RKO (cell line): Measurements from ENCODE around the gene SORBS1.
"Not testable (repeated sequence)": the region's sequence is repeated elsewhere in the genome, so short reads cannot be mapped to it uniquely, and the experiment has no call there.

Source experiments
- DNase-seq: peaks from one replicate; pipeline ENCODE4 v3.0.0-alpha.2; 2016; ENCODE audit warnings: low spot score

Gene SORBS1

GRCh38 chr10:95388539-95388938, 172.6 kb downstream of the SORBS1 start:
- DNase-seq: no peak

DNA sequence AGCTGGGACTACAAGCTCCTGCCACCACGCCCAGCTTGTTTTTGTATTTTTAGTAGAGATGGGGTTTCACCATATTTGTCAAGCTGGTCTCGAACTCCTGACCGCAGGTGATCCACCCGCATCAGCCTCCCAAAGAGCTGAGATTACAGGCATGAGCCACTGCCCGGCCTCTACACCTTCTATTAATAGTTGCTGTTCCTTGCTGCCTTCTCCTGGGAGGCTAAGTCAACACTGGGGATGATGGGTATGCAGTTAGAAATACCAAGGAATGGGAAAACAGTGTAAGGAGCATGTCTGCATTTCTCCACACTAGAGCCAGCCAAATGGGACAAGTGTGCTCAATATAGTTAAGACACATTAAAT, 173.1 kb downstream of the SORBS1 start:
- no peak for DNase-seq

DNA sequence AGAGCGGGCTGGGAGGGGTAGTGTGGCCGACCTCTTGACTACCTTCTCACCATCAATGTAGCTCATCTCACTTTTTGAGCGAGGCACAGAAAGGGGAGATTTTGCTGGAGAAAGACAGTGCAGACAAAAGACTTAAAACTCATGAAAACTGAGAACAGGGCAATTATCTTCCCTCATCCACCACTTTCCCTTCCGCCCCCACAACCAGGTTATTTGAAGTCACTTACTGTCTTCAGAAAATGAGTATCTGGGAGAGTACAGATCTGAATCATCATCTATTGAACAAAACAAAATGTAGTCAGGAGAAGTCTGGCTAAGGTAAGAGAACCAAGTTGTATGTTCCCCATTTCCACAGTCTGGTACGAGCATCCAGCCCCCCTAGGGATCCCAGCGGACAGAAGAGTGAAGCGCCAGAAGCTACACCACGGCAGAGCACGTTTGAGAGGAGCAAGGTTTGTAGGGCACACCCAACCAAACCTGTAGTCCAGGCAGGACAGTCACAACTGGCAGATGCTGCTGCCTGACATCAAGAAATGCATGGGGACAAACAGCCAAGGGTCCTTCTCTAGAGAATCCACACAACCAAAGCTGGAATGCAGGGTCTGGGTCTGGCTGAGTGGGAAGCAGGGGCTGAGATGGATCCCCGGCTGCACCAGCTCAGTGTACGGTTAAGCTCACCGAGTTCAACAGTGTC, 177.0 kb downstream of the SORBS1 start:
- no peak for DNase-seq

- no peak for DNase-seq
Observed at GRCh38 chr10:95382596-95382995, 178.6 kb downstream of the SORBS1 start.

- no peak for DNase-seq
Observed at GRCh38 chr10:95382174-95382573, 179.0 kb downstream of the SORBS1 start.

DNA sequence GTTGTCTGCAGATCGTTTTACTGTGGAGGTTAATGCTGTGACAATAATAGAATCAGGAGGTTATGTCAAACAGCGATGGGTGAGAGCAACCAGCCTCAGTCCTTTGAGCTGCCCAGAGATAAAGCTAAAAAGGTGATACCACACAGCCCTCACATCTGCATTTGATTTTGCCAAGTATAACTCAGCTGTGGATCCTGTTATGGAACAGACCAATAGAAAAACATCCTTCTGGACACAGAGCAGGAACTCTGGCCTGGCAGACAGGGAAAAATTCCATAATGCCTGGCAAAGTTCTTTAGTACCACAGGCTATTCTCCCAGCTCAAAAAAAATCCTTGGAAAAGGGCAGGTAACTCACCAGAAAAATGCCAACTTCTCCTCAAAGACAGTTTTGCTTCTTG, 183.2 kb downstream of the SORBS1 start:
- no peak for DNase-seq

- no peak for DNase-seq
Observed at GRCh38 chr10:95375418-95375817, 185.8 kb downstream of the SORBS1 start.

DNA sequence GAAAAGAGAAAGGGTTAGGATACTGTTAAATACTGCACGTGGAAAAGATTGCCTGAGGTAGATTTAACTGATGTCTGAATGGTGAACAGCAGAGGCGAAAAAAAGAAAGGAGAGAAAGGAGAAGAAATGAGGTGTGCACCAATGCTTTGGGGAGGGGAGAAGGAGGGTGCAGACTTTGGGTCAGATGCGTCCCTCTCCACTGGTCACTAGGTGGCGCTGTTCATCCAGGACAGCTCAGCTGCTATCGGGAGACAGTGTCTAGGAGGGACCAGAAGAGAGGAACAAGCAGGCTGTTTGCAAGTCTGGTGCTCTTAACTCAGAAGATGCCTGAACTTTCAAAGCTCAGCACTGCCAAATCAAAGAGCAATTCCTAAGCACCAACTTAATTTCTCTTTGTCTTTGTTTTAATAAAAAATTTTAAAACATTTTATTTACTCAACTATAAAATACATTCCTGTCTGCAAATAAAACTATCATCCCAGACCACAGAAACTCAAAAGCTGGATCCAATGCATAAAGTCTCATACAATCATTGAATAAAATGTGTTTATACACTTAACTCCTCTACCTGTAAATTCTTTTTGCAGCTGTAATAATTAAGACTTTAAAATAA, 186.5 kb downstream of the SORBS1 start:
- DNase-seq: peak; percentile 82

DNA sequence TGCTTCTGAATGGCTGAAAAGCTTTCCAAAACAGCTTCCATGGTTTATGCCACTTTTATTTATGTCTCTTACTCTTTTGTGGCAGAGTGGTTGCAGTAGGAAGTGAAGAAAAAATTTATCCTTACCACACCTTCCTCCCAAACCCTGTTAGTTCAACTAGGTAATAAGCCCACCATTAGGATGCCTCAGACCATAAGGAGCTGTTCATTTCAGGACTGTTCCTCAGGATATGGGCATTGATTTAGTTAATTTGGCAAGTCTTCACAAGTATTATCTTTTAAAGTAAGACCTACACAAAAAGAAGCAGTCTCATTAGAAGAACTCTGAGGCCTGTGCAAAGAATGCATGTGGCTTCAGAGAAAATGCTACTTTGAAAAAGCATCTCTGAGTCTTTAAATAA, 187.5 kb downstream of the SORBS1 start:
- no peak for DNase-seq

- DNase-seq: no peak
Observed at GRCh38 chr10:95364342-95364741, 196.8 kb downstream of the SORBS1 start.

DNA sequence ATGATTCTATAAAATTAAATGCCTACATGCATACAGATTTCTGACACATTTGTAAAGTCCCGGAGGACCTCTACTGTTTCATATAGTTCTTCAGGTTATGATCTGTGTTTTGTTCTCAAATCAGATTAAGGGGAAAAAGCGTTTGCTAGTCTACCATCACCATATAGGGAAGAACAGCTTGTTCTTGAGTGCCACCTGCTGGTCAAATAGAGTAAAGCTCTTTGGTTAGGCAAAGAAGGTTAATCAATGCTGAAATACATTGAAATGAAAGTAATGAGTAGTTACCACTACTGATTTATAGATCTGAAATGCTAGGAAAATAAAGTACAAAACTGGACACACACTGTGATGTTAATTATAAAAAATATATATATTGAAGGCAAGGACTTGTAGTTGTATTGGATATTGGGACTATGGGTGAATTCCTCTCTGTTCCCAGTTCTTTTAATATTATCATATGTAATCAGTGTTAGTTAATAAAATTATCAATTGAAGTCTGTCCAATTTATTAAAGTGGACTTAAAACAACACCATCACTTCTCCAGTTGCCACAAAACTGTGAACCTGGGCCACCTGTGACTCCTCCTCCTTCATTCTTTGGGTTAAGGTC, 197.8 kb downstream of the SORBS1 start:
- peak; percentile 63 for DNase-seq

- DNase-seq: no peak
Observed at GRCh38 chr10:95360122-95360714, 201.0 kb downstream of the SORBS1 start.

GRCh38 chr10:95359466-95359865, 201.7 kb downstream of the SORBS1 start:
- no peak for DNase-seq

GRCh38 chr10:95356190-95356955, 204.8 kb downstream of the SORBS1 start:
- no peak for DNase-seq

DNA sequence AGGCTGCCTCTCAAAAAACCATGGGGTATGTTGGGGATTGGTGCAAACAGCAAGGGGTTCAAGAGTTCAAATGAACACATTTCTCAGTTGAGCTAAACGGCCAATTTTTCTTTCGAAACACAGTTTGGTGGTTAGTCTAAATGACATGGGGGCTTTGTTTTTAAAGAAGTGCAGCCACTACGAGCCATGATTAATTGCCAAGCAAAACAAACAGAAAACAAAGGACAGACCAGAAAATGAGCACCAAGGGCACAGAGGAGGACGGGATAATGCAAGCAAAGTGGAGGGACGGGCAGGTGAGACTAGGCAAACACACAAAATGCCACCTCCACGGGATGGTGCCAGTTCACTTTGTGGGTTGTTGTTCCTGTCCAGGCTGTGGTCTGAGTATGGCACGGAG, 205.9 kb downstream of the SORBS1 start:
- no peak for DNase-seq

DNA sequence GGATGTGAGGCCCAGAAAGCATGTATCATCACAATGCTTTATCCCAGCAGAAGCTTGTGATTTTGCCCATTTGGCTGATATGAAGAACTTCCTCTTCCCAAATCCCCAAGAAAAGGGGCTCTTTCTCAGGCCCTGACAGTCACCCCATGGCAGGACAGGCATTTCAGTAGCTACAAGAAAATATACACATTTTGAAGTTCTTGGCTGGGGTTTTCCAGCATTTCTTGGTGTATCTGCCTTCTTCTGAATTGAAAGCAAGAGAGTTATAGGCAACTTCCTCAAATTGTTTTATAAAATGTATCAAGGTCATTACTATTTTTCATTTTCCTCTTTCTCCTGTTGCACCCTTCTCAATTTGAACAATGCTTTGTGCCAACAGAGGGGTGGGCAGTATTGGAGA, 207.1 kb downstream of the SORBS1 start:
- DNase-seq: no peak

GRCh38 chr10:95353123-95353522, 208.0 kb downstream of the SORBS1 start:
- no peak for DNase-seq

DNA sequence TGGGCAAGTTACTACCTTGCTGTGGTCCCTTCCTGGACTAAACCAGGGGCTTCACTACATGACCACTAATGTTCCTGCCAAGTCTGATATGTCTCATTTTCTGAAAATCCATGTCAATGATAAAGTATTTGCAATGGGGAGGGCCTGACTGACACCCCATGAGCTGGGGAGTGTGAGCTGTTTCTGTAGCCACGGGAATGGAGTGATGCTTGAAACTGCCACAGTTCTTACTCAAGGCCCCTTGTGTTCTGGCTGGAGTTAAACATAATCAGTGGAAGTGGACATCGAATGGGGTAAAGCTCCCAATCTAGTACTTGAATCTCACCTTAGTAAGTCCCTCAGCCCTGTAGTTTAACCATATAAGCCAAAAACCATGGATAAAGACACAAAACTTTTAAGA, 208.5 kb downstream of the SORBS1 start:
- DNase-seq: no peak

GRCh38 chr10:95350830-95351228, 210.3 kb downstream of the SORBS1 start:
- no peak for DNase-seq

DNA sequence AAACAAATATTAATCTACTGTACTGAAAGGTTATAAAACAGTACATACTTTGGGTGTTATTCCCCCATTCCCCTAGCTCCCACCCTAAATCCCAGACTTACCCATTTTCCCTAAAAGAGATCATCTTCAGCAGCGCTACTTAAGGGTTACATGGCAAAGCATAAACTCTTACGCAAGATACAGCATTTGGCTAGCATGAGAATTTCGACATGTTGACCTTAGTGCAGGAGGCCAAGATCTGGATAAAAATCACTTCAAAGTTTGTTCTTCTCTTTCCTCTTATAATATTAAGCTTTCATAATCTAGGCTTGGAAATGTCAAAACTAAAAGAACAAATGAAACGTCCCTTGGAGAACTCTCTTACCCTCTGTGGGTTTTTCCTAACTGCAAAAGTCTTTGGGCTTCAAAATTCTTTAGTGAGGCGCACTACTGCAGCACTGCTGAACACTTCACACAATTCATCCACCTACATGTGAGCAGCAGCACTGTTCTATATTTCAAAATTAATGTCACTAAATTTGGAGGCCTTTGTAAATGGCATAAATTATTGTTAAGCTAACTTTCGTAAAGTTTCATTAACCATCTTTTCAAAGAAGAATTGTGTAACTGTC, 210.8 kb downstream of the SORBS1 start:
- DNase-seq: no peak

DNA sequence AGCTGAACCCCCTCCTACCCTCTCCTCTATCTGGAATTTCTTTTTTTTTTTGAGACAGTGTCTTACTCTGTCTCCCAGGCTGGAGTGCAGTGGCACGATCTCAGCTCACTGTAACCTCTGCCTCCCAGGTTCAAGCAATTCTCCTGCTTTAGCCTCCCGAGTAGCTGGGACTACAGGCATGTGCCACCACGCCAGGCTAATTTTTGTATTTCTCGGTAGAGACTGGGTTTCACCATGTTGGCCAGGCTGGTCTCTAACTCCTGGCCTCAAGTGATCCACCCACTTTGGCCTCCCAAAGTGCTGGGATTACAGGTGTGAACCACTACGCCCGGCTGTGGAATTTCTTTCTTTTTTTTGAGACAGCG, 213.8 kb downstream of the SORBS1 start:
- not testable (repeated sequence) for DNase-seq

- no peak for DNase-seq
Observed at GRCh38 chr10:95346715-95347401, 214.3 kb downstream of the SORBS1 start.
